ENCODE results near the gene SPRR3.

SPRR3 gene

GRCh38 chr1:152996633-152997400 lies 4.7 kb upstream of the SPRR3 start:
- TF ChIP-seq SNAI2 (CRISPR knock-in tag; IDR thresholded peaks at IDR 0.05) (no peak), CSDC2 (CRISPR knock-in tag; IDR thresholded peaks at IDR 0.05) (no peak), POU6F1 (CRISPR knock-in tag; IDR thresholded peaks at IDR 0.05; ENCODE audit: borderline replicate concordance, low read depth) (no peak), TCF4 (CRISPR knock-in tag; IDR thresholded peaks at IDR 0.05; ENCODE audit: borderline replicate concordance) (no peak), CSRNP3 (CRISPR knock-in tag; IDR thresholded peaks at IDR 0.05) (no peak), ISL1 (CRISPR knock-in tag; IDR thresholded peaks at IDR 0.05) (no peak), OSR1 (CRISPR knock-in tag; IDR thresholded peaks at IDR 0.05) (no peak), CREB5 (CRISPR knock-in tag; IDR thresholded peaks at IDR 0.05; ENCODE audit: low read depth) (no peak), ZC3H10 (CRISPR knock-in tag; IDR thresholded peaks at IDR 0.05) (no peak), ZNF8 (CRISPR knock-in tag; IDR thresholded peaks at IDR 0.05) (no peak), PPARA (CRISPR knock-in tag; IDR thresholded peaks at IDR 0.05; ENCODE audit: borderline replicate concordance) (no peak), ESRRG (CRISPR knock-in tag; IDR thresholded peaks at IDR 0.05) (no peak), PATZ1 (CRISPR knock-in tag; IDR thresholded peaks at IDR 0.05; ENCODE audit: borderline replicate concordance) (no peak), ARNTL (CRISPR knock-in tag; IDR thresholded peaks at IDR 0.05; ENCODE audit: borderline replicate concordance, low read depth) (no peak)
- no peak for ATAC-seq

- ATAC-seq, result no peak
- no peak for TF ChIP-seq SNAI2 (CRISPR knock-in tag; IDR thresholded peaks at IDR 0.05)
- TF ChIP-seq OSR1 (CRISPR knock-in tag; IDR thresholded peaks at IDR 0.05), result no peak
- no peak for TF ChIP-seq ZNF70 (CRISPR knock-in tag; IDR thresholded peaks at IDR 0.05)
- TF ChIP-seq CREB5 (CRISPR knock-in tag; IDR thresholded peaks at IDR 0.05; ENCODE audit: low read depth), result no peak
- TF ChIP-seq CSRNP3 (CRISPR knock-in tag; IDR thresholded peaks at IDR 0.05), result no peak
- TF ChIP-seq BACH2 (CRISPR knock-in tag; IDR thresholded peaks at IDR 0.05; ENCODE audit: borderline replicate concordance), result no peak
- no peak for TF ChIP-seq POU6F1 (CRISPR knock-in tag; IDR thresholded peaks at IDR 0.05; ENCODE audit: borderline replicate concordance, low read depth)
- TF ChIP-seq ZC3H10 (CRISPR knock-in tag; IDR thresholded peaks at IDR 0.05), result no peak
- TF ChIP-seq CSDC2 (CRISPR knock-in tag; IDR thresholded peaks at IDR 0.05), result no peak
- no peak for TF ChIP-seq TSHZ2 (CRISPR knock-in tag; IDR thresholded peaks at IDR 0.05)
- TF ChIP-seq ZFP3 (CRISPR knock-in tag; IDR thresholded peaks at IDR 0.05), result no peak
- TF ChIP-seq TOX (CRISPR knock-in tag; IDR thresholded peaks at IDR 0.05; ENCODE audit: borderline replicate concordance), result no peak
- TF ChIP-seq ZFP30 (CRISPR knock-in tag; IDR thresholded peaks at IDR 0.05), result no peak
- TF ChIP-seq ZNF8 (CRISPR knock-in tag; IDR thresholded peaks at IDR 0.05), result no peak
- no peak for TF ChIP-seq PATZ1 (CRISPR knock-in tag; IDR thresholded peaks at IDR 0.05; ENCODE audit: borderline replicate concordance)
- no peak for TF ChIP-seq ESRRG (CRISPR knock-in tag; IDR thresholded peaks at IDR 0.05)
- no peak for TF ChIP-seq TCF4 (CRISPR knock-in tag; IDR thresholded peaks at IDR 0.05; ENCODE audit: borderline replicate concordance)
These were observed 3.6 kb upstream of the SPRR3 start for GRCh38 chr1:152997901-152998300.

Measured in SK-N-SH treated with all-trans-retinoic acid at 6 μM for 48 hours (cell line).